WI38 (cell line): ENCODE measurements around the gene SLC16A7.
"Not testable (repeated sequence)": the region's sequence is repeated elsewhere in the genome, so short reads cannot be mapped to it uniquely, and the experiment has no call there.

Source experiments
- H3K4me3 ChIP-seq: 2 replicates; pipeline ENCODE4 v1.5.1; 2011; ENCODE audit warnings: low read depth, mild to moderate bottlenecking, control low read depth, low read length
- CTCF ChIP-seq: IDR thresholded peaks from 2 replicates; pipeline ENCODE4 v1.5.1; 2012; ENCODE audit warnings: low read depth, mild to moderate bottlenecking, control low read depth, low read length

Gene SLC16A7

GRCh38 chr12:59744564-59744963 is 148.7 kb downstream of the SLC16A7 start:
- H3K4me3 ChIP-seq, result no peak overlapping the region
- TF ChIP-seq CTCF, result no peak

- H3K4me3 ChIP-seq, result not testable (repeated sequence)
These were observed 155.3 kb downstream of the SLC16A7 start for GRCh38 chr12:59751091-59751490.

- no peak overlapping the region for H3K4me3 ChIP-seq
These were observed 165.7 kb downstream of the SLC16A7 start for GRCh38 chr12:59761542-59761941.

GRCh38 chr12:59763835-59764234 is 168.0 kb downstream of the SLC16A7 start:
- TF ChIP-seq CTCF, result no peak
- H3K4me3 ChIP-seq, result no peak overlapping the region

More at GRCh38 chr12:59761542-59761941, 165.7 kb downstream of the SLC16A7 start:
- TF ChIP-seq CTCF, result no peak

GRCh38 chr12:59768031-59768430 is 172.2 kb downstream of the SLC16A7 start:
- no peak overlapping the region for H3K4me3 ChIP-seq
- no peak for TF ChIP-seq CTCF

- no peak overlapping the region for H3K4me3 ChIP-seq
- 0 out of 2 replicates have a peak, but pooled peaks have one; percentile 34 for TF ChIP-seq CTCF
These were observed 184.8 kb downstream of the SLC16A7 start for GRCh38 chr12:59780605-59781135.

GRCh38 chr12:59787610-59788009 is 191.8 kb downstream of the SLC16A7 start:
- TF ChIP-seq CTCF, result no peak
- H3K4me3 ChIP-seq, result no peak overlapping the region

- H3K4me3 ChIP-seq, result no peak overlapping the region
- no peak for TF ChIP-seq CTCF
These were observed 196.8 kb downstream of the SLC16A7 start for GRCh38 chr12:59792647-59793046.
